Type B pancreatic cell (in vitro differentiated cells): Measurements from ENCODE around the gene WASHC3. TPM values are rescaled to one million over a fixed set of nuclear protein-coding genes. Genes with fewer than 3 reads are reported as not detected.
"Not testable (repeated sequence)": the region's sequence is repeated elsewhere in the genome, so short reads cannot be mapped to it uniquely, and the experiment has no call there.

Source experiments
- DNase-seq: peaks from one replicate; pipeline ENCODE4 v3.0.0; 2021; ENCODE audit warnings: mixed read lengths; ENCODE audit not compliant: unreplicated experiment; ENCODE audit errors: extremely low spot score
- H3K27ac Mint-ChIP-seq: 2 replicates; pipeline ENCODE4 v1.8.0; 2021; ENCODE audit warnings: mild to moderate bottlenecking, mixed read lengths
- H3K27me3 Mint-ChIP-seq: 2 replicates; pipeline ENCODE4 v1.8.0; 2021; ENCODE audit warnings: mixed read lengths
- H3K36me3 Mint-ChIP-seq: 2 replicates; pipeline ENCODE4 v1.8.0; 2021; ENCODE audit warnings: mixed read lengths
- H3K4me1 Mint-ChIP-seq: one replicate; pipeline ENCODE4 v1.8.0; 2021; ENCODE audit warnings: mixed read lengths; ENCODE audit not compliant: unreplicated experiment
- H3K4me3 Mint-ChIP-seq: 2 replicates; pipeline ENCODE4 v1.8.0; 2021; ENCODE audit warnings: mild to moderate bottlenecking, mixed read lengths
- H3K9me3 Mint-ChIP-seq: 2 replicates; pipeline ENCODE4 v1.8.0; 2021; ENCODE audit warnings: mixed read lengths
- CTCF ChIP-seq: fragments of 200-600 bp; sonication (generic); conservative IDR thresholded peaks from 2 replicates; pipeline ENCODE4 v1.5.0; 2021; ENCODE audit warnings: antibody characterized with exemption, mild to moderate bottlenecking
- total RNA-seq: library from RNA; stranded (reverse); gene quantifications from 2 replicates; pipeline ENCODE4 v1.2.1, GENCODE V29; 2021; ENCODE audit warnings: low replicate concordance

Gene WASHC3
- total RNA-seq, 1 donor from 2014 or later: 19.2 TPM

GRCh38 chr12:102095677-102096263, 34.0 kb upstream of the WASHC3 start:
- peak; percentile 73 for TF ChIP-seq CTCF
- H3K9me3 Mint-ChIP-seq: no peaks in the 10 kb centered on the region
- H3K4me1 Mint-ChIP-seq: peaks cover 7% of the 10 kb centered on the region
- no peak for DNase-seq
- peaks cover 19% of the 10 kb centered on the region for H3K36me3 Mint-ChIP-seq
- H3K4me3 Mint-ChIP-seq: no peak overlapping the region
- H3K27me3 Mint-ChIP-seq: no peaks in the 10 kb centered on the region
- no peak overlapping the region for H3K27ac Mint-ChIP-seq

- TF ChIP-seq CTCF: no peak
- Mint-ChIP-seq H3K4me3 (no peak overlapping the region), H3K36me3 (peaks cover 22% of the 10 kb centered on the region), H3K9me3 (peaks cover 5% of the 10 kb centered on the region), H3K4me1 (peaks cover 7% of the 10 kb centered on the region), H3K27ac (no peak overlapping the region), H3K27me3 (no peaks in the 10 kb centered on the region)
- DNase-seq: no peak
These were observed 31.5 kb upstream of the WASHC3 start for GRCh38 chr12:102093319-102093718.

GRCh38 chr12:102089228-102089835, 27.5 kb upstream of the WASHC3 start:
- peaks cover 18% of the 10 kb centered on the region for H3K36me3 Mint-ChIP-seq
- DNase-seq, H3K4me1 Mint-ChIP-seq, H3K27ac Mint-ChIP-seq, H3K27me3 Mint-ChIP-seq, H3K4me3 Mint-ChIP-seq, H3K9me3 Mint-ChIP-seq: not testable (repeated sequence)

- Mint-ChIP-seq H3K4me3 (no peak overlapping the region), H3K4me1 (no peaks in the 10 kb centered on the region), H3K9me3 (no peaks in the 10 kb centered on the region), H3K36me3 (peaks cover 35% of the 10 kb centered on the region), H3K27ac (no peak overlapping the region), H3K27me3 (no peaks in the 10 kb centered on the region)
- TF ChIP-seq CTCF: no peak
- DNase-seq: no peak
These were observed 19.1 kb upstream of the WASHC3 start for GRCh38 chr12:102080842-102081241.

GRCh38 chr12:102072092-102072491, 10.3 kb upstream of the WASHC3 start:
- not testable (repeated sequence) for H3K27me3 Mint-ChIP-seq, H3K9me3 Mint-ChIP-seq, H3K4me3 Mint-ChIP-seq, DNase-seq, H3K4me1 Mint-ChIP-seq, H3K36me3 Mint-ChIP-seq, H3K27ac Mint-ChIP-seq

- H3K36me3 Mint-ChIP-seq: no peaks in the 10 kb centered on the region
- H3K27ac Mint-ChIP-seq: no peak overlapping the region
- DNase-seq: no peak
- H3K4me1 Mint-ChIP-seq: peaks cover 6% of the 10 kb centered on the region
- no peaks in the 10 kb centered on the region for H3K9me3 Mint-ChIP-seq
- H3K4me3 Mint-ChIP-seq: no peak overlapping the region
- no peak for TF ChIP-seq CTCF
- H3K27me3 Mint-ChIP-seq: no peaks in the 10 kb centered on the region
These were observed 7.9 kb upstream of the WASHC3 start for GRCh38 chr12:102069707-102070106.
